ENCODE results near the gene NTSR2.

NTSR2 gene

DNA sequence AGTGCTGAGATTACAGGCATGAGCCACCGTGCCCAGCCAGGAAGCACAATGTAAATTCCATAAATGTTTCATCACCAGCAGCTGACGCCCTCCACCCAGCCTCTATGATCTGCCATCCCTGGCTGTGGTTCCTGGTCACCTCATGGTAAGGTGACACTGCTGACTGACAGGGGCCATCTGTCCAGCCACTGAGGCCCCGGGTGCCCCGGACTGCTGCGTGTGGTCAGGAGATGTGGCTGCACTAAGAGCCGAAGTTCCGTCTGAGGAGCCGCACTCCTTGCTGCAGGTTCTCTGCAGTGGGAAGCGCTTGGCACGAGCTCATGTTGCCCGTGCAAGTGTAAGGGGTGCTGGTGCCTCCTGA is 10.9 kb downstream of the NTSR2 start:
- H3K4me2 ChIP-seq (ENCODE audit: low read length) = no peak overlapping the region
- TF ChIP-seq, protein P1, sequence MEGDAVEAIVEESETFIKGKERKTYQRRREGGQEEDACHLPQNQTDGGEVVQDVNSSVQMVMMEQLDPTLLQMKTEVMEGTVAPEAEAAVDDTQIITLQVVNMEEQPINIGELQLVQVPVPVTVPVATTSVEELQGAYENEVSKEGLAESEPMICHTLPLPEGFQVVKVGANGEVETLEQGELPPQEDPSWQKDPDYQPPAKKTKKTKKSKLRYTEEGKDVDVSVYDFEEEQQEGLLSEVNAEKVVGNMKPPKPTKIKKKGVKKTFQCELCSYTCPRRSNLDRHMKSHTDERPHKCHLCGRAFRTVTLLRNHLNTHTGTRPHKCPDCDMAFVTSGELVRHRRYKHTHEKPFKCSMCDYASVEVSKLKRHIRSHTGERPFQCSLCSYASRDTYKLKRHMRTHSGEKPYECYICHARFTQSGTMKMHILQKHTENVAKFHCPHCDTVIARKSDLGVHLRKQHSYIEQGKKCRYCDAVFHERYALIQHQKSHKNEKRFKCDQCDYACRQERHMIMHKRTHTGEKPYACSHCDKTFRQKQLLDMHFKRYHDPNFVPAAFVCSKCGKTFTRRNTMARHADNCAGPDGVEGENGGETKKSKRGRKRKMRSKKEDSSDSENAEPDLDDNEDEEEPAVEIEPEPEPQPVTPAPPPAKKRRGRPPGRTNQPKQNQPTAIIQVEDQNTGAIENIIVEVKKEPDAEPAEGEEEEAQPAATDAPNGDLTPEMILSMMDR (IDR thresholded peaks at IDR 0.05; ENCODE audit: low read length) = no peak
- TF ChIP-seq EZH2 (IDR thresholded peaks at IDR 0.05; ENCODE audit: borderline replicate concordance, low read length) = no peak
- no peaks in the 10 kb centered on the region for H3K79me2 ChIP-seq (ENCODE audit: insufficient read depth, low read length)
- H3K9me3 ChIP-seq (ENCODE audit: low read length) = peaks cover 10% of the 10 kb centered on the region
- H3F3A ChIP-seq (ENCODE audit: insufficient read depth, low read length) = no peaks in the 10 kb centered on the region
- no peaks in the 10 kb centered on the region for H3K9me2 ChIP-seq (ENCODE audit: low read depth, low read length)
- no peaks in the 10 kb centered on the region for H3K27me3 ChIP-seq (ENCODE audit: insufficient read depth, low read length)
- no peak overlapping the region for H2AFZ ChIP-seq (ENCODE audit: low read length)
- no peak overlapping the region for H3K9ac ChIP-seq (ENCODE audit: low read length)
- H3K4me1 ChIP-seq (ENCODE audit: insufficient read depth, low read length, severe bottlenecking) = no peaks in the 10 kb centered on the region
- no peak overlapping the region for H3K27ac ChIP-seq (ENCODE audit: low read depth, low read length, poor library complexity, severe bottlenecking)
- no peak overlapping the region for H3K4me3 ChIP-seq (ENCODE audit: low read depth, low read length, poor library complexity, severe bottlenecking)
- H4K20me1 ChIP-seq (ENCODE audit: insufficient read depth, low read length) = no peaks in the 10 kb centered on the region
- H3K36me3 ChIP-seq (ENCODE audit: insufficient read depth, low read length) = peaks cover 6% of the 10 kb centered on the region; the same call in 1 of the 2 replicates

DNA sequence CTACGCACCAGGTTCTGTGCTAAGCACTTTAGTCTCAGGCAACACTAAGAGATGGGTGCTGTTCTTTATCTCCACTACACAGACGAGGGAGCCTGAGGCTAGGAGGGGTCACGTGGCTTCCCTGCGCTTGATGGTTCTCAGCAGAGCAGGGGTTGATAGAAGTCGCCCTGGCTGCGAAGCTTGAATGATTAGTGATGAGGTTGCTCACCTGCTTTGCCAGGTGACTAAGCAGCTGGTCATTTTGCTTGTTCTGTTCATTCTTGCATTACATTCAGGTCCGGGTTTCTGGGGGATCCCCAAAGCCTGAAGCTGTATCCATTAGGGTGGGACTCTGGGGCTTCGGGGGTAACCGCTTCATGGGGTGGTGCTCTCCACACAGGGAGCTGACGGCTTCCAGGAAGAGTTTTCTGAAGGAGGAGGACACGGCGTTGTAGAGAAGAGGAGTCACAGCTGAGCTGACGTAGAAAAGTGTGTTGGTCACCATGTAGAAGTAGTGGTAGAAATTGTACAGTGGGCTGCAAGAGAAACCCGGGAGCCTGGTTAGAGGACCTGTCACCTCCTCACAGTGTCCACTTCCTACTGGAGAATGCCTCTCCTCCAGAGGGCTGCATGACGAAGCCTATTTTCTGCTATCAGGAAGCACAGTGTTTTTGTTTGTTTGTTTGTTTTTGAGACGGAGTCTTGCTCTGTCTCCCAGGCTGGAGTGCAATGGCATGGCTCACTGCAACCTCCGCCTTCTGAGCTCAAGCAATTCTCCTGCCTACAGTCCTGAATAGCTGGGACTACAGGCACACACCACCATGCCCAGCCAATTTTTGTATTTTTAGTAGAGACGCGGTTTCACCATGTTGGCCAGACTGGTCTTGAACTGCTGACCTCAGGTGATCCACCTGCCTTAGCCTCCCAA is 11.5 kb downstream of the NTSR2 start:
- peaks cover 8% of the 10 kb centered on the region for H3K9me3 ChIP-seq (ENCODE audit: low read length)
- peaks cover 6% of the 10 kb centered on the region; the same call in 1 of the 2 replicates for H3K36me3 ChIP-seq (ENCODE audit: insufficient read depth, low read length)
- H3K27me3 ChIP-seq (ENCODE audit: insufficient read depth, low read length) = no peaks in the 10 kb centered on the region
- no peak overlapping the region for H3K9ac ChIP-seq (ENCODE audit: low read length)
- H3K4me2 ChIP-seq (ENCODE audit: low read length) = no peak overlapping the region
- H3K27ac ChIP-seq (ENCODE audit: low read depth, low read length, poor library complexity, severe bottlenecking) = no peak overlapping the region
- H2AFZ ChIP-seq (ENCODE audit: low read length) = no peak overlapping the region
- TF ChIP-seq, protein P1 (IDR thresholded peaks at IDR 0.05; ENCODE audit: low read length) = no peak
- TF ChIP-seq EZH2 (IDR thresholded peaks at IDR 0.05; ENCODE audit: borderline replicate concordance, low read length) = no peak
- no peaks in the 10 kb centered on the region for H3K79me2 ChIP-seq (ENCODE audit: insufficient read depth, low read length)
- H3K9me2 ChIP-seq (ENCODE audit: low read depth, low read length) = no peaks in the 10 kb centered on the region
- no peaks in the 10 kb centered on the region for H3K4me1 ChIP-seq (ENCODE audit: insufficient read depth, low read length, severe bottlenecking)
- no peak overlapping the region for H3K4me3 ChIP-seq (ENCODE audit: low read depth, low read length, poor library complexity, severe bottlenecking)
- H4K20me1 ChIP-seq (ENCODE audit: insufficient read depth, low read length) = no peaks in the 10 kb centered on the region
- H3F3A ChIP-seq (ENCODE audit: insufficient read depth, low read length) = no peaks in the 10 kb centered on the region

- no peak overlapping the region for H3K9ac ChIP-seq (ENCODE audit: low read length)
- H3K9me2 ChIP-seq (ENCODE audit: low read depth, low read length) = no peaks in the 10 kb centered on the region
- no peaks in the 10 kb centered on the region; the same call in 1 of the 2 replicates for H3K36me3 ChIP-seq (ENCODE audit: insufficient read depth, low read length)
- H3K27me3 ChIP-seq (ENCODE audit: insufficient read depth, low read length) = no peaks in the 10 kb centered on the region
- H3K4me2 ChIP-seq (ENCODE audit: low read length) = no peak overlapping the region
- no peaks in the 10 kb centered on the region for H3K79me2 ChIP-seq (ENCODE audit: insufficient read depth, low read length)
- no peaks in the 10 kb centered on the region for H3K9me3 ChIP-seq (ENCODE audit: low read length)
- H4K20me1 ChIP-seq (ENCODE audit: insufficient read depth, low read length) = no peaks in the 10 kb centered on the region
- H3K27ac ChIP-seq (ENCODE audit: low read depth, low read length, poor library complexity, severe bottlenecking) = no peak overlapping the region
- no peak for TF ChIP-seq EZH2 (IDR thresholded peaks at IDR 0.05; ENCODE audit: borderline replicate concordance, low read length)
- TF ChIP-seq, protein P1 (IDR thresholded peaks at IDR 0.05; ENCODE audit: low read length) = no peak
- no peak overlapping the region for H3K4me3 ChIP-seq (ENCODE audit: low read depth, low read length, poor library complexity, severe bottlenecking)
- no peak overlapping the region for H2AFZ ChIP-seq (ENCODE audit: low read length)
- no peaks in the 10 kb centered on the region for H3F3A ChIP-seq (ENCODE audit: insufficient read depth, low read length)
- no peaks in the 10 kb centered on the region for H3K4me1 ChIP-seq (ENCODE audit: insufficient read depth, low read length, severe bottlenecking)
These were observed 12.3 kb downstream of the NTSR2 start for GRCh38 chr2:11657646-11658045.

Data from OCI-LY1 (cell line).